Measurements from ENCODE around the gene APP. TPM values are rescaled to one million over a fixed set of nuclear protein-coding genes. Genes with fewer than 3 reads are reported as not detected.

The APP gene
- total and polyA plus RNA-seq, 2 of the 13 experiments (the other 11 are each of a cell fraction or from before 2014, with no cell fraction given), result 70.6 to 262 TPM

DNA sequence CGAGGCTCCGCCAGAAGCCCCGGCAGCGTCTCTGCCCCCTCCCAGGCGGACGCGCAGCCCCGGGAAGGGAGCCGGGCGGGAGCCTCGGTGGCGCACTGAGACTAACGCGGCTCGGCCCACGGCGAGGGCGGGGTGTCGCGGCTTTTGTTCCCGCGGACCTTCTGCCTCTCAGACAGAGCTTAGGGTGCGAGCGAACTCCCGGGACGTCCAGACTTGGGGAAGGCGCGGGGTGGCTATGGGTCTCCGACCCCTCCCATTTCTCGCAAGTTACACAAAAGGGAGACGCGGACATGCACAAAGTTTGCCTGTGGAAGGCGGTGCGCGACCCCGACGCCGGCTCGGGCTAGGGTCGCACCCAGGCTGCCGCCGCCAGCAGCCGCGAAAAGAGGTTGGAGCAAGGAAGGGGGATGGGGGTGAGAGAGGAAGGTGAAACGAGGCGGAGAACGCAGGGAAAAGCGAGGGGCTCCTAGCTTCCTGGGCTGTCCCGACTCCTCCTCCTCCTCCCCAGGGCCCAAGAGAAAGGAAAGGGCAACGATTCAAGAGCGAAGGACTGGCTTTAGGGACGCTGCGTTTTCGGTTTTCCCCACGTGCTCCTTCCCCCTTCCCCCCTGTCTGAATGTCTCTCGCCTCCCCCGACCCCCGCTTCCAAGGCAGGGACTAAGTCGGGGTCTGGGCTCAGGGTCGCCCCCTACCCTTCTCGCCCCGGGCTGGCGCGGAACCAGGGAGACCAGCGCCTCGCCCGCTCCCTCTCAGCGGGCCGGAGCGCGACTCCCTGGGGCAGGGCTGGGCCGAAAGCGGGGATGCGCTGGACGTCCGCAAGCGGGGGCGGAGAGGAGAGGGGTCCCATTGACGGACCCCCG is 729 bp downstream of the APP start (continued):
- TF ChIP-seq, protein P1, sequence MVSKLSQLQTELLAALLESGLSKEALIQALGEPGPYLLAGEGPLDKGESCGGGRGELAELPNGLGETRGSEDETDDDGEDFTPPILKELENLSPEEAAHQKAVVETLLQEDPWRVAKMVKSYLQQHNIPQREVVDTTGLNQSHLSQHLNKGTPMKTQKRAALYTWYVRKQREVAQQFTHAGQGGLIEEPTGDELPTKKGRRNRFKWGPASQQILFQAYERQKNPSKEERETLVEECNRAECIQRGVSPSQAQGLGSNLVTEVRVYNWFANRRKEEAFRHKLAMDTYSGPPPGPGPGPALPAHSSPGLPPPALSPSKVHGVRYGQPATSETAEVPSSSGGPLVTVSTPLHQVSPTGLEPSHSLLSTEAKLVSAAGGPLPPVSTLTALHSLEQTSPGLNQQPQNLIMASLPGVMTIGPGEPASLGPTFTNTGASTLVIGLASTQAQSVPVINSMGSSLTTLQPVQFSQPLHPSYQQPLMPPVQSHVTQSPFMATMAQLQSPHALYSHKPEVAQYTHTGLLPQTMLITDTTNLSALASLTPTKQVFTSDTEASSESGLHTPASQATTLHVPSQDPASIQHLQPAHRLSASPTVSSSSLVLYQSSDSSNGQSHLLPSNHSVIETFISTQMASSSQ (IDR thresholded peaks at IDR 0.05; ENCODE audit: low read depth), result no peak
- TF ChIP-seq, protein P1 (CRISPR knock-in tag; IDR thresholded peaks at IDR 0.05; ENCODE audit: borderline replicate concordance), result no peak
- no peak for TF ChIP-seq STAT6 (CRISPR knock-in tag; IDR thresholded peaks at IDR 0.05; ENCODE audit: borderline replicate concordance)
- peak; percentile 11; the same call in 1 of the 2 replicates for TF ChIP-seq BRD4 (CRISPR knock-in tag; IDR thresholded peaks at IDR 0.05)
- TF ChIP-seq SETDB1 (CRISPR knock-in tag; IDR thresholded peaks at IDR 0.05; ENCODE audit: borderline replicate concordance), result no peak
- TF ChIP-seq ZNF205 (CRISPR knock-in tag; IDR thresholded peaks at IDR 0.05), result no peak
- TF ChIP-seq TOPORS (CRISPR knock-in tag; IDR thresholded peaks at IDR 0.05), result 0 out of 2 replicates have a peak, but pooled peaks have one; percentile 15
- no peak for TF ChIP-seq AKAP8 (CRISPR knock-in tag; IDR thresholded peaks at IDR 0.05)
- TF ChIP-seq, protein P2, sequence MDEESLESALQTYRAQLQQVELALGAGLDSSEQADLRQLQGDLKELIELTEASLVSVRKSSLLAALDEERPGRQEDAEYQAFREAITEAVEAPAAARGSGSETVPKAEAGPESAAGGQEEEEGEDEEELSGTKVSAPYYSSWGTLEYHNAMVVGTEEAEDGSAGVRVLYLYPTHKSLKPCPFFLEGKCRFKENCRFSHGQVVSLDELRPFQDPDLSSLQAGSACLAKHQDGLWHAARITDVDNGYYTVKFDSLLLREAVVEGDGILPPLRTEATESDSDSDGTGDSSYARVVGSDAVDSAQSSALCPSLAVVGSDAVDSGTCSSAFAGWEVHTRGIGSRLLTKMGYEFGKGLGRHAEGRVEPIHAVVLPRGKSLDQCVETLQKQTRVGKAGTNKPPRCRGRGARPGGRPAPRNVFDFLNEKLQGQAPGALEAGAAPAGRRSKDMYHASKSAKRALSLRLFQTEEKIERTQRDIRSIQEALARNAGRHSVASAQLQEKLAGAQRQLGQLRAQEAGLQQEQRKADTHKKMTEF (CRISPR knock-in tag; IDR thresholded peaks at IDR 0.05), result no peak
- peak; percentile 8; the same call in 1 of the 2 replicates for TF ChIP-seq GABPB1 (CRISPR knock-in tag; IDR thresholded peaks at IDR 0.05)
- no peak for TF ChIP-seq TRIM22 (IDR thresholded peaks at IDR 0.05)
- no peak for TF ChIP-seq ZFP36 (IDR thresholded peaks at IDR 0.05; ENCODE audit: borderline replicate concordance, low read depth, low read length, partially characterized antibody)
- TF ChIP-seq FOXK2 (IDR thresholded peaks at IDR 0.05), result no peak
- TF ChIP-seq EZH2 (conservative IDR thresholded peaks at IDR 0.05; ENCODE audit: low read depth, low read length), result 0 out of 2 replicates have a peak, but pooled peaks have one; percentile 31
- no peak for TF ChIP-seq SATB2 (CRISPR knock-in tag; IDR thresholded peaks at IDR 0.05)
- peak; percentile 20; the same call in 1 of the 2 replicates for TF ChIP-seq ZMAT3 (CRISPR knock-in tag; conservative IDR thresholded peaks at IDR 0.05)
- no peak for TF ChIP-seq ZBTB37 (CRISPR knock-in tag; IDR thresholded peaks at IDR 0.05)
- TF ChIP-seq AGO1 (IDR thresholded peaks at IDR 0.05; ENCODE audit: low read depth, low read length, poor library complexity, severe bottlenecking), result peak; percentile 60

All from HepG2 (cell line).